ENCODE data around the gene SPEN.
"Not testable (repeated sequence)": the region's sequence is repeated elsewhere in the genome, so short reads cannot be mapped to it uniquely, and the experiment has no call there.

Gene SPEN

GRCh38 chr1:15835205-15835740 lies 12.2 kb upstream of the SPEN start:
- DNase-seq: peak; percentile 50

GRCh38 chr1:15835741-15836510 lies 11.6 kb upstream of the SPEN start:
- peak; percentile 99 for DNase-seq

- not testable (repeated sequence) for DNase-seq
These were observed 11.1 kb upstream of the SPEN start for GRCh38 chr1:15836511-15836771.

- no peak for DNase-seq
These were observed 10.5 kb upstream of the SPEN start for GRCh38 chr1:15836772-15837669.

- DNase-seq: no peak
These were observed 9.6 kb upstream of the SPEN start for GRCh38 chr1:15837931-15838330.

- DNase-seq: no peak
These were observed 8.8 kb upstream of the SPEN start for GRCh38 chr1:15838721-15839120.

GRCh38 chr1:15843826-15844572 lies 3.5 kb upstream of the SPEN start:
- peak; percentile 42 for DNase-seq

- not testable (repeated sequence) for DNase-seq
These were observed 1.5 kb upstream of the SPEN start for GRCh38 chr1:15846056-15846455.

GRCh38 chr1:15847893-15848142 lies 311 bp downstream of the SPEN start:
- DNase-seq: no peak

GRCh38 chr1:15848143-15848928 lies 829 bp downstream of the SPEN start:
- DNase-seq: no peak

- peak; percentile 89 for DNase-seq
These were observed 1.6 kb downstream of the SPEN start for GRCh38 chr1:15848929-15849774.

GRCh38 chr1:15849775-15850324 lies 2.3 kb downstream of the SPEN start:
- peak; percentile 80 for DNase-seq

- DNase-seq: peak; percentile 8
These were observed 3.0 kb downstream of the SPEN start for GRCh38 chr1:15850471-15851001.

GRCh38 chr1:15851210-15852035 lies 3.9 kb downstream of the SPEN start:
- no peak for DNase-seq

- DNase-seq: no peak
These were observed 4.7 kb downstream of the SPEN start for GRCh38 chr1:15852036-15852827.

- no peak for DNase-seq
These were observed 5.4 kb downstream of the SPEN start for GRCh38 chr1:15852828-15853302.

- no peak for DNase-seq
These were observed 9.4 kb downstream of the SPEN start for GRCh38 chr1:15856888-15857287.

GRCh38 chr1:15858069-15858670 lies 10.7 kb downstream of the SPEN start:
- DNase-seq: no peak

All from COR-L47 (cell line).